SK-N-SH (cell line): ENCODE measurements around the gene B4GALT1. TPM values are rescaled to one million over a fixed set of nuclear protein-coding genes. Genes with fewer than 3 reads are reported as not detected.

ENCODE experiments used
- EP300 ChIP-seq, 2 experiments: IDR thresholded peaks; 2 replicates each; pipeline versions ENCODE4 v1.4.0 to v1.6.1; 2012; ENCODE audit warnings: borderline replicate concordance in 1 of 2, low read depth in 1 of 2, low read length in 1 of 2
- FOXJ3 ChIP-seq: sonication (generic); formaldehyde crosslinking; IDR thresholded peaks from 2 replicates; pipeline ENCODE4 v1.5.1; 2020; ENCODE audit warnings: mild to moderate bottlenecking, missing genetic modification reagents
- GATA2 ChIP-seq: sonication (generic); formaldehyde crosslinking; IDR thresholded peaks from 2 replicates; pipeline ENCODE4 v1.5.0; 2020; ENCODE audit warnings: mild to moderate bottlenecking, missing genetic modification reagents
- JUND ChIP-seq: IDR thresholded peaks from 2 replicates; pipeline ENCODE4 v1.4.0; 2012
- NRF1 ChIP-seq: IDR thresholded peaks from 2 replicates; pipeline ENCODE4 v1.6.1; 2012; ENCODE audit warnings: low read depth, mild to moderate bottlenecking, low read length
- POLR2AphosphoS5 ChIP-seq: IDR thresholded peaks from 2 replicates; pipeline ENCODE4 v1.6.1; 2012; ENCODE audit warnings: low read depth, low read length
- RAD21 ChIP-seq: IDR thresholded peaks from 2 replicates; pipeline ENCODE4 v1.6.1; 2012; ENCODE audit warnings: mild to moderate bottlenecking, low read length
- RCOR1 ChIP-seq: fragments of 150-350 bp; IDR thresholded peaks from 2 replicates; pipeline ENCODE4 v1.6.1; 2017; ENCODE audit warnings: antibody characterized with exemption, low read length
- REST ChIP-seq: IDR thresholded peaks from 2 replicates; pipeline ENCODE4 v1.6.1; 2012; ENCODE audit warnings: mild to moderate bottlenecking, low read depth, low read length, moderate library complexity
- RFX5 ChIP-seq: IDR thresholded peaks from 2 replicates; pipeline ENCODE4 v1.6.1; 2012; ENCODE audit warnings: mild to moderate bottlenecking, improper control_type of control experiment, low read length
- RXRA ChIP-seq: IDR thresholded peaks from 2 replicates; pipeline ENCODE4 v1.4.0; 2012; ENCODE audit warnings: low read depth, mild to moderate bottlenecking, borderline replicate concordance
- SMC3 ChIP-seq: IDR thresholded peaks from 2 replicates; pipeline ENCODE4 v1.6.1; 2012; ENCODE audit warnings: low read depth, low read length, improper control_type of control experiment
- TAF1 ChIP-seq: IDR thresholded peaks from 2 replicates; pipeline ENCODE4 v1.6.1; 2012; ENCODE audit warnings: low read depth, mild to moderate bottlenecking, low read length, moderate library complexity, borderline replicate concordance
- TCF12 ChIP-seq: IDR thresholded peaks from 2 replicates; pipeline ENCODE4 v1.4.0; 2012
- TEAD4 ChIP-seq: IDR thresholded peaks from 2 replicates; pipeline ENCODE4 v1.4.0; 2012; ENCODE audit warnings: mild to moderate bottlenecking, borderline replicate concordance; ENCODE audit not compliant: insufficient read depth
- USF1 ChIP-seq: IDR thresholded peaks from 2 replicates; pipeline ENCODE4 v1.4.0; 2012; ENCODE audit warnings: low read depth, borderline replicate concordance
- YY1 ChIP-seq: IDR thresholded peaks from 2 replicates; pipeline ENCODE4 v1.4.0; 2012; ENCODE audit warnings: low read depth, mild to moderate bottlenecking
- polyA plus RNA-seq, 3 experiments: library from polyadenylated mRNA; depleted of rRNA; stranded (reverse); fragments of >200 nt; gene quantifications; 2 replicates each; pipeline ENCODE4 v1.2.3, GENCODE V29; 2012
- TF ChIP-seq, protein P1 (sequence below): fragments of 150-350 bp; IDR thresholded peaks from 2 replicates; pipeline ENCODE4 v1.6.1; 2016; ENCODE audit warnings: mild to moderate bottlenecking, low read depth, low read length
- TF ChIP-seq, protein P2 (sequence below): fragments of 150-350 bp; IDR thresholded peaks from 2 replicates; pipeline ENCODE4 v1.6.1; 2017; ENCODE audit warnings: antibody characterized with exemption, low read length, low read depth, borderline replicate concordance

Gene B4GALT1
- polyA plus RNA-seq, 1 of the 3 experiments (the other 2 are of a cell fraction) = 36.2 TPM

DNA sequence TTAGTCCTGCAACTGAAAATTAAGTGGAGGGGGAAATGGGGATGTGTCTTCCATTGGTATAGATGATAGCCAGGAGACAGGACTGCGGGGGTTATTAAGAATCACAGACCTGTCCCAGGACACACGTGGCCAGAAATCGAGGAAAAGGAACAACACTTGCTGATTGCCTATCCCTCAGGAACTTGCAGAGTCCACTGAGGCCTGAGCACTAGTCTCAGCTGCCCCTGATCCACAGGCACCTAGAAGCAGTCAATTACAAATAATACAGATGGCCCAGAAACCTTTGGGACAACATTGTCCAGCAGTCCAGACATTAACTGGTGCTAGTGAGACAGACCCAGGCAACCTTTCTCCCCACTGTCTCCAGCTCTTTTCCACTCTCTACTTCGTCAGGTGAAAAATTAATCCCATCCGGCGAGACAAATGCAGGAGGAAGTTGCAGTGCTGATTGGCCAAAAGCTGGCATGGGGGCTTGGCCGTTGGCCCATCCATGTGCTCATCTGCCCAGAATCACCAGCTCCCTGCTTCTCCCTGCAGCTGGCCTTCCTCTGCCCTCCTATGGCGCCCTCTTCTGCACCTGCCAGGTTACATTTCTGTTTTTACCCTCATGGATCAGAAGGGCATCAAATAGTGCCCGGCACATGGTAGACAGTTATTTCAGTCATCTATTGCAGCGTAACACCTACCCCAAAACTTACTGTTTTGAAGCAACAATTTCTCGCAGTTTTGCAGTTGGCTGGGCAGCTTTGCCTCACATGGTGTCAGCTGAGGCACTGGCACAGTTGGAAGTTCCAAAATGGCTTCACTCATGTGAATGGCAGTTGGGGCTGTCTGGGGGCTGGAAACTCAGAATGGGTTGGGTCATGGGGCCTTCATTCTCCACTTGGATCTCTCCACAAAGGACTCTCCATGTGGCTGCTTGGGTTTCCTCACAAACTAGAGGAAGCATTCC, 3.6 kb upstream of the B4GALT1 start (continued):
- no peak for TF ChIP-seq EP300 (IDR thresholded peaks at IDR 0.05; ENCODE audit: borderline replicate concordance in 1 of 2, low read depth in 1 of 2, low read length in 1 of 2)
- TF ChIP-seq RAD21 = peak; percentile 80
- TF ChIP-seq REST = no peak
- TF ChIP-seq RFX5 = no peak
- TF ChIP-seq TAF1 = no peak
- TF ChIP-seq RXRA = no peak
- TF ChIP-seq YY1 = no peak
- no peak for TF ChIP-seq NRF1
- TF ChIP-seq GATA2 (CRISPR knock-in tag) = no peak
- TF ChIP-seq TEAD4 = no peak
- TF ChIP-seq USF1 = no peak
- TF ChIP-seq JUND = no peak
- TF ChIP-seq, protein P1, sequence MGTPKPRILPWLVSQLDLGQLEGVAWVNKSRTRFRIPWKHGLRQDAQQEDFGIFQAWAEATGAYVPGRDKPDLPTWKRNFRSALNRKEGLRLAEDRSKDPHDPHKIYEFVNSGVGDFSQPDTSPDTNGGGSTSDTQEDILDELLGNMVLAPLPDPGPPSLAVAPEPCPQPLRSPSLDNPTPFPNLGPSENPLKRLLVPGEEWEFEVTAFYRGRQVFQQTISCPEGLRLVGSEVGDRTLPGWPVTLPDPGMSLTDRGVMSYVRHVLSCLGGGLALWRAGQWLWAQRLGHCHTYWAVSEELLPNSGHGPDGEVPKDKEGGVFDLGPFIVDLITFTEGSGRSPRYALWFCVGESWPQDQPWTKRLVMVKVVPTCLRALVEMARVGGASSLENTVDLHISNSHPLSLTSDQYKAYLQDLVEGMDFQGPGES = no peak
- no peak; the same call in 1 of the 2 replicates for TF ChIP-seq RCOR1
- TF ChIP-seq POLR2AphosphoS5 = no peak
- TF ChIP-seq, protein P2, sequence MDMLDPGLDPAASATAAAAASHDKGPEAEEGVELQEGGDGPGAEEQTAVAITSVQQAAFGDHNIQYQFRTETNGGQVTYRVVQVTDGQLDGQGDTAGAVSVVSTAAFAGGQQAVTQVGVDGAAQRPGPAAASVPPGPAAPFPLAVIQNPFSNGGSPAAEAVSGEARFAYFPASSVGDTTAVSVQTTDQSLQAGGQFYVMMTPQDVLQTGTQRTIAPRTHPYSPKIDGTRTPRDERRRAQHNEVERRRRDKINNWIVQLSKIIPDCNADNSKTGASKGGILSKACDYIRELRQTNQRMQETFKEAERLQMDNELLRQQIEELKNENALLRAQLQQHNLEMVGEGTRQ = no peak
- TF ChIP-seq TCF12 = peak; percentile 32; the same call in 1 of the 2 replicates
- TF ChIP-seq SMC3 = peak; percentile 83
- TF ChIP-seq FOXJ3 (CRISPR knock-in tag) = no peak
